ENCODE results near the gene HBG2. TPM values are rescaled to one million over a fixed set of nuclear protein-coding genes. Genes with fewer than 3 reads are reported as not detected.

HBG2 gene
- polyA plus RNA-seq, 1 donor from 2014 or later = not detected

GRCh38 chr11:5239046-5239445 lies 15.5 kb downstream of the HBG2 start:
- Histone ChIP-seq H3K9me2 (ENCODE audit: insufficient read depth, low read length) (no peaks in the 10 kb centered on the region), H4K20me1 (ENCODE audit: insufficient read depth) (no peaks in the 10 kb centered on the region), H3K27ac (ENCODE audit: low read length) (no peak overlapping the region), H3K36me3 (ENCODE audit: insufficient read depth, low read length) (no peaks in the 10 kb centered on the region), H2AFZ (ENCODE audit: low read depth, low read length) (no peak overlapping the region), H3K27me3 (ENCODE audit: insufficient read depth, low read depth, low read length) (no peaks in the 10 kb centered on the region), H3F3A (ENCODE audit: insufficient read depth, low read length, poor library complexity, severe bottlenecking) (no peaks in the 10 kb centered on the region), H3K9ac (ENCODE audit: low read length) (no peak overlapping the region), H3K4me3 (ENCODE audit: low read length) (no peak overlapping the region), H3K9me3 (ENCODE audit: low read length) (no peaks in the 10 kb centered on the region), H3K4me2 (ENCODE audit: low read length) (no peak overlapping the region), H3K79me2 (replicated peaks; ENCODE audit: insufficient read depth, low read length) (no peaks in the 10 kb centered on the region)
- TF ChIP-seq TAF1 (IDR thresholded peaks at IDR 0.05; ENCODE audit: low read depth) = no peak
- TF ChIP-seq MXI1 (conservative IDR thresholded peaks at IDR 0.05; ENCODE audit: poor library complexity, severe bottlenecking) = no peak
- no peak for TF ChIP-seq REST (IDR thresholded peaks at IDR 0.05; ENCODE audit: borderline replicate concordance)
- TF ChIP-seq POLR2AphosphoS5 (IDR thresholded peaks at IDR 0.05) = no peak
- TF ChIP-seq CTCF (IDR thresholded peaks at IDR 0.05; ENCODE audit: poor library complexity, severe bottlenecking) = no peak
- no peak for TF ChIP-seq RAD21 (conservative IDR thresholded peaks at IDR 0.05)

GRCh38 chr11:5238486-5238885 lies 16.1 kb downstream of the HBG2 start:
- Histone ChIP-seq H3K27me3 (ENCODE audit: insufficient read depth, low read depth, low read length) (no peaks in the 10 kb centered on the region), H3K9ac (ENCODE audit: low read length) (no peak overlapping the region), H3K79me2 (replicated peaks; ENCODE audit: insufficient read depth, low read length) (no peaks in the 10 kb centered on the region), H3K27ac (ENCODE audit: low read length) (no peak overlapping the region), H3K36me3 (ENCODE audit: insufficient read depth, low read length) (no peaks in the 10 kb centered on the region), H3K4me3 (ENCODE audit: low read length) (no peak overlapping the region), H3K4me2 (ENCODE audit: low read length) (no peak overlapping the region), H3F3A (ENCODE audit: insufficient read depth, low read length, poor library complexity, severe bottlenecking) (no peaks in the 10 kb centered on the region), H4K20me1 (ENCODE audit: insufficient read depth) (no peaks in the 10 kb centered on the region), H2AFZ (ENCODE audit: low read depth, low read length) (no peak overlapping the region), H3K9me2 (ENCODE audit: insufficient read depth, low read length) (no peaks in the 10 kb centered on the region), H3K9me3 (ENCODE audit: low read length) (no peaks in the 10 kb centered on the region)
- no peak for TF ChIP-seq EZH2 (IDR thresholded peaks at IDR 0.05; ENCODE audit: borderline replicate concordance, insufficient read depth, low read length, poor library complexity, severe bottlenecking)
- TF ChIP-seq POLR2AphosphoS5 (IDR thresholded peaks at IDR 0.05) = no peak
- TF ChIP-seq MXI1 (conservative IDR thresholded peaks at IDR 0.05; ENCODE audit: poor library complexity, severe bottlenecking) = no peak
- TF ChIP-seq CTCF (IDR thresholded peaks at IDR 0.05; ENCODE audit: poor library complexity, severe bottlenecking) = no peak
- no peak for TF ChIP-seq SMC3 (conservative IDR thresholded peaks at IDR 0.05; ENCODE audit: poor library complexity)
- TF ChIP-seq TAF1 (IDR thresholded peaks at IDR 0.05; ENCODE audit: low read depth) = no peak
- TF ChIP-seq RAD21 (conservative IDR thresholded peaks at IDR 0.05) = no peak
- no peak for TF ChIP-seq REST (IDR thresholded peaks at IDR 0.05; ENCODE audit: borderline replicate concordance)
- TF ChIP-seq EP300 (conservative IDR thresholded peaks at IDR 0.05; ENCODE audit: poor library complexity, severe bottlenecking) = no peak
